SK-N-SH treated with all-trans-retinoic acid at 6 μM for 48 hours (cell line): ENCODE data around the gene RBM39.

ENCODE experiments used
- ATAC-seq: fragments of 200-7000 bp; cut with Tn5 transposase; 3 replicates; pipeline ENCODE4 v1.9.1; 2020; ENCODE audit warnings: mild to moderate bottlenecking, moderate library complexity
- ARNTL ChIP-seq: fragments of 450-650 bp; formaldehyde crosslinking; IDR thresholded peaks from 2 replicates; pipeline ENCODE4 v1.5.0; 2020; ENCODE audit warnings: low read depth, mild to moderate bottlenecking, moderate library complexity, borderline replicate concordance
- BACH2 ChIP-seq: fragments of 250-450 bp; sonication (Bioruptor Pico); IDR thresholded peaks from 2 replicates; pipeline ENCODE4 v1.9.0; 2021; ENCODE audit warnings: mild to moderate bottlenecking, borderline replicate concordance
- CREB5 ChIP-seq: fragments of 250-450 bp; sonication (Bioruptor Pico); IDR thresholded peaks from 2 replicates; pipeline ENCODE4 v1.5.1; 2020; ENCODE audit warnings: low read depth, mild to moderate bottlenecking, moderate library complexity
- CSDC2 ChIP-seq: fragments of 250-450 bp; sonication (Bioruptor Pico); IDR thresholded peaks from 2 replicates; pipeline ENCODE4 v1.5.0; 2020; ENCODE audit warnings: mild to moderate bottlenecking, moderate library complexity
- CSRNP3 ChIP-seq: fragments of 250-450 bp; sonication (Bioruptor Pico); IDR thresholded peaks from 2 replicates; pipeline ENCODE4 v1.5.1; 2021; ENCODE audit warnings: mild to moderate bottlenecking, moderate library complexity
- ESRRG ChIP-seq: fragments of 250-450 bp; sonication (Bioruptor Pico); IDR thresholded peaks from 2 replicates; pipeline ENCODE4 v1.6.1; 2021; ENCODE audit warnings: mild to moderate bottlenecking
- GLIS3 ChIP-seq: fragments of 250-450 bp; sonication (Bioruptor Pico); IDR thresholded peaks from 2 replicates; pipeline ENCODE4 v1.5.0; 2020; ENCODE audit warnings: mild to moderate bottlenecking, moderate library complexity
- OSR1 ChIP-seq: fragments of 250-450 bp; sonication (Bioruptor Pico); IDR thresholded peaks from 2 replicates; pipeline ENCODE4 v1.8.0; 2022; ENCODE audit warnings: moderate library complexity, mild to moderate bottlenecking, inconsistent platforms
- PATZ1 ChIP-seq: fragments of 250-450 bp; sonication (Bioruptor Pico); IDR thresholded peaks from 2 replicates; pipeline ENCODE4 v1.8.0; 2020; ENCODE audit warnings: mild to moderate bottlenecking, moderate library complexity, borderline replicate concordance
- SNAI2 ChIP-seq: fragments of 250-450 bp; sonication (Bioruptor Pico); IDR thresholded peaks from 2 replicates; pipeline ENCODE4 v1.5.0; 2020; ENCODE audit warnings: mild to moderate bottlenecking, moderate library complexity
- TCF4 ChIP-seq: fragments of 250-450 bp; sonication (Bioruptor Pico); IDR thresholded peaks from 2 replicates; pipeline ENCODE4 v1.8.0; 2021; ENCODE audit warnings: mild to moderate bottlenecking, moderate library complexity, borderline replicate concordance
- ZC3H10 ChIP-seq: fragments of 250-450 bp; sonication (Bioruptor Pico); IDR thresholded peaks from 2 replicates; pipeline ENCODE4 v1.5.1; 2021; ENCODE audit warnings: mild to moderate bottlenecking, moderate library complexity
- ZFP3 ChIP-seq: fragments of 250-450 bp; sonication (Bioruptor Pico); IDR thresholded peaks from 2 replicates; pipeline ENCODE4 v1.5.0; 2020; ENCODE audit warnings: mild to moderate bottlenecking, moderate library complexity
- ZFP30 ChIP-seq: fragments of 450-650 bp; formaldehyde crosslinking; IDR thresholded peaks from 2 replicates; pipeline ENCODE4 v1.5.0; 2022; ENCODE audit warnings: mild to moderate bottlenecking, moderate library complexity
- ZNF70 ChIP-seq: fragments of 450-650 bp; formaldehyde crosslinking; IDR thresholded peaks from 2 replicates; pipeline ENCODE4 v1.5.0; 2020; ENCODE audit warnings: mild to moderate bottlenecking, moderate library complexity
- ZNF8 ChIP-seq: fragments of 450-650 bp; formaldehyde crosslinking; IDR thresholded peaks from 2 replicates; pipeline ENCODE4 v1.5.0; 2020; ENCODE audit warnings: mild to moderate bottlenecking, moderate library complexity

The RBM39 gene

GRCh38 chr20:35738410-35739179 lies 3.5 kb downstream of the RBM39 start (continued):
- TF ChIP-seq PATZ1 (CRISPR knock-in tag) (no peak), ZC3H10 (no peak), TCF4 (CRISPR knock-in tag) (no peak), CREB5 (CRISPR knock-in tag) (no peak)

GRCh38 chr20:35737865-35738333 lies 4.2 kb downstream of the RBM39 start:
- no peak for ATAC-seq
- TF ChIP-seq GLIS3 (CRISPR knock-in tag) = no peak
- no peak for TF ChIP-seq OSR1 (CRISPR knock-in tag)
- no peak for TF ChIP-seq ESRRG (CRISPR knock-in tag)
- TF ChIP-seq ZFP30 (CRISPR knock-in tag) = no peak

GRCh38 chr20:35735826-35736470 lies 6.1 kb downstream of the RBM39 start:
- no peak for ATAC-seq
- TF ChIP-seq ZFP3 (CRISPR knock-in tag) (no peak), ZNF8 (CRISPR knock-in tag) (no peak)

GRCh38 chr20:35734777-35735649 lies 7.0 kb downstream of the RBM39 start:
- TF ChIP-seq OSR1 (CRISPR knock-in tag) (no peak), ARNTL (CRISPR knock-in tag) (no peak), SNAI2 (no peak), ZFP30 (CRISPR knock-in tag) (no peak), BACH2 (CRISPR knock-in tag) (no peak), ESRRG (CRISPR knock-in tag) (no peak), CSDC2 (CRISPR knock-in tag) (no peak), TCF4 (CRISPR knock-in tag) (no peak), CREB5 (CRISPR knock-in tag) (no peak), PATZ1 (CRISPR knock-in tag) (no peak), ZNF8 (CRISPR knock-in tag) (no peak), CSRNP3 (CRISPR knock-in tag) (no peak), ZNF70 (CRISPR knock-in tag) (no peak)
- ATAC-seq = no peak
